ENCODE measurements around the gene OXSR1.
A peak's percentile ranks its signal among the peaks of the same experiment; 100 is the strongest.
"Not testable (repeated sequence)": the region's sequence is repeated elsewhere in the genome, so short reads cannot be mapped to it uniquely, and the experiment has no call there.

The OXSR1 gene

DNA sequence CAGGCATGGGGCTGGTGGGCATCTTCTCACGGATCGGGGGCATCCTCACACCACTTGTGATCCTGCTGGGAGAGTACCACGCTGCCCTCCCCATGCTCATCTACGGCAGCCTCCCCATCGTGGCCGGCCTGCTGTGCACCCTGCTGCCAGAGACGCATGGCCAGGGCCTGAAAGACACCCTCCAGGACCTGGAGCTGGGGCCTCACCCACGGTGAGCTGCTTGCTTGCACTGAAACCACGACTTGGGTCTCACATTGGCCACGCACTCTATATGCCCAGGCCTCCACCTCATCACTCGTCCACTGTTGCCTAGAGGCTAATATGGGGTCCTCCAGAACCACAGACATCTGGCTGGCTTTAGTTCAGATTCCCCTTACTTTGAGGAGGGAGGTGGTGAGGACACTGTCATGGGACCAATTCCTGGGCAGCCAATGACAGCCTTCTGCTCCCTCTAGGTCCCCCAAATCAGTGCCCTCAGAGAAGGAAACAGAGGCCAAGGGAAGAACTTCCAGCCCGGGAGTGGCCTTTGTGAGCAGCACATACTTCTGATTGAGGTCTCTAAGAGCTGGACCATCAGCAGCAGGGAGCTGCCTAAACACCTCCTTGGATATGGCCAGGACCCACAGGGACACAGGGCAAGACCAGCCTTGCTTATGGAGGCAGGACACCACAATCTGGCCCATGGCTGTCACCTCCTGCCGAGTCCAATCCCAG is 111.7 kb downstream of the OXSR1 start:
- no peak for TF ChIP-seq CTCF (IDR thresholded peaks at IDR 0.05; ENCODE audit: extremely low read depth, missing control alignments)

DNA sequence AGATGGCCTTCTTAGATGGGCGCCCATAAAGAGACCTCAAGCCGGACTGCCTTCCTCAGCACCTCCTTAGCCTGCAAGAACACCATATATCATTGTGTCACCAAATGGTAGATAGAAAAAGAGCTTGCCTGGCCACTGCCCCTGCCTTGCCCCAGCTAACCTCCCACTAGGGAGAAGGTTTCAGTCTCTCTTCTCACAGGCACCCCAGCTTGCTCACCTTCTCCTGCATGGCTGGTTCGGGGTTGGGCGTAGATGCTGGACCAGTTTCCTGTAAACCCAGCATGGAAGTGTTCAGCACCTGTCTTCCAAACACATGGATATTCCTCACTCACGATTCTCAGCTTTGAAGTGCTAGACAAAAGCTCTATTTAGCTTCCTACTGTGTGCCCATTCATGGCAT is 113.5 kb downstream of the OXSR1 start:
- DNase-seq (ENCODE audit: low spot score) = no peak
- TF ChIP-seq CTCF (IDR thresholded peaks at IDR 0.05; ENCODE audit: extremely low read depth, missing control alignments) = no peak

More for the DNA sequence above, 111.7 kb downstream of the OXSR1 start:
- DNase-seq (ENCODE audit: low spot score) = no peak

- DNase-seq (ENCODE audit: low spot score) = no peak
- peak; percentile 18 for TF ChIP-seq CTCF (IDR thresholded peaks at IDR 0.05; ENCODE audit: extremely low read depth, missing control alignments)
Measured at GRCh38 chr3:38281895-38282686, 116.8 kb downstream of the OXSR1 start, which contains the start of gene SLC22A14. SLC22A14 (plus strand) TSS chr3:38282294; CDS start chr3:38306027, 23,733 bp downstream.

DNA sequence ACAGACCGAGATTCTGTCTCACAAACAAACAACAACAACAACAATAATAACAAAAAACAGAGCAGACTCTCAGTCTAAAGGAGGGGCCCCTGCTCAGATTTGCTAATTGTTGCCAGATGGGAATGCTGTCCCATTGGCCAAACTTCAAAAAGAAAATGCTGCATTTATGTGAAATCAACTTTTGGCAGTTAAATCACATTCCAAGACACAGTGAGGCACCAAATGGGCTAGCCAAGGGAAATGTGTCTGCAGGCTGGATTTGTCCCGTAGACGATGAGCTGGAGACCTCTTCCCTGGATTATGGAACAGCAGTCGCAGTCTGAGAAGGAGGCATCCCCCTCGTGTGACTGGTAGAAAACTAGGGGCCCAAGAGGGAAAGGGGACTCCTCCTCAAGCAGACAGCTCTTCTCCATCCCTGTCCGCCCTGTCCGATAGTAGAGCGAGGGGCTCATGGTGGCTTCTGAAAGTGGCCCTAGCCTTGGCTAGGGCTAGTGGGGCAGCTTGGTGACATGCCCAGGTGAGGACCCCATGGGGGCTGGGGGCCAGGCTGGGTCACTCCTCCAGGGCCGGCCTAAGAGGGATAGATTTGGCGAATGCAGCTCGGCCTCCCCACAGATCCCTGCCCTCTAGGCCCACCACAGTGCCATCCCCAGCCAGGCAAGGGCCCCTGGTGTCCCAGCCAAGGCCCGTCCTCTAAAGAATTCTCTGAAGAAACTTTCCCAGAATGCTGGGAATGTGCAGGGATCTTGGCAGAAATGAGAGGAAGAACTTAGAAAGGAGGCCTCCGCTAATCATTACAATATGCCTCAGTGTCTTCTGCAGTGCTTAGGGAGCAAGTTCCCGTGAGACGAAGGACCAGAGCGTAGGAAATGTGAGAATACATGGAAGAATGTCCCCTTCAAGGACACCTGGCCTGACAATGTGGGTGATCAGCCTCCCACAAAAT is 118.7 kb downstream of the OXSR1 start:
- no peak for DNase-seq (ENCODE audit: low spot score)
- no peak for TF ChIP-seq CTCF (IDR thresholded peaks at IDR 0.05; ENCODE audit: extremely low read depth, missing control alignments)

GRCh38 chr3:38284756-38285150 is 119.4 kb downstream of the OXSR1 start:
- DNase-seq (ENCODE audit: low spot score) = no peak
- TF ChIP-seq CTCF (IDR thresholded peaks at IDR 0.05; ENCODE audit: extremely low read depth, missing control alignments) = no peak

- not testable (repeated sequence) for DNase-seq (ENCODE audit: low spot score)
Measured at GRCh38 chr3:38289286-38290217, 124.2 kb downstream of the OXSR1 start.

DNA sequence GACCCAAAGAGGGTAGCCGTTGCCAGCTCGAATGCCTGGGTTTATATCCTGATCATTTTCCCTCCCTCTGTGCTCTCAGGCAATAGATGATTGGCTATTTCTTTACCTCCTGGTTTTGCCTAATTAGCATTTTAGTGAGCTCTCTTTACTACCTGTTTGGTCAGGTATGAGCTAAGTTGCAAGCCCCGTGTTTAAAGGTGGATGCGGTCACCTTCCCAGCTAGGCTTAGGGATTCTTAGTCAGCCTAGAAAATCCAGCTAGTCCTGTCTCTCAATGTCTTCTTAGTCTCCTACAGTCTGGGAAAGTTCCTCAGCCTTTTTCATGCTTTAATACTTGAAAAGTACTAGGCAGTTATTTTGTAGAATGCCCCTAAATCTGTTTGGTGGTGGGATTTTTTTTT is 131.7 kb downstream of the OXSR1 start:
- DNase-seq (ENCODE audit: low spot score) = not testable (repeated sequence)
